Measurements from ENCODE around the gene UBE2E2.

DNA sequence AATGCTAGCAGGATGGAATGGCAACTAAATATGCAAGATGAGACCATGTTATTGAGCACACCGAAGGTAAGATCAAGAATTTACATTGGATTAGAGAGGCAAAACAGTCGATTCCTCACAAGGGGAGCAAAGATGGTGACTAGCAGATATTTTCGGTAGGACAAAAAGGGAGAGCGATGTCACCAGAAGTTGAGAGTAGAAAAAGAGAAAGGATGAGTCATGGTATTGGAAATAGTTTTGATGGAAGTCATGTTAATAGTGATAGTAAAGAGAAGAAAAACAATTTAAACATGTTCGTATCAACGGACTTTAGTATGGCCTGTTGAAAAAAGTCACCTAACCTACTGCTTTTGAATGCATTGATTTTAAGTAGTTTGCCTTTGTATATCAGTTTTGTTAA lies 55.0 kb downstream of the UBE2E2 start:
- TF ChIP-seq ISL1 (CRISPR knock-in tag; IDR thresholded peaks at IDR 0.05), result no peak
- TF ChIP-seq PPARA (CRISPR knock-in tag; IDR thresholded peaks at IDR 0.05; ENCODE audit: borderline replicate concordance), result no peak
- TF ChIP-seq, protein P1, sequence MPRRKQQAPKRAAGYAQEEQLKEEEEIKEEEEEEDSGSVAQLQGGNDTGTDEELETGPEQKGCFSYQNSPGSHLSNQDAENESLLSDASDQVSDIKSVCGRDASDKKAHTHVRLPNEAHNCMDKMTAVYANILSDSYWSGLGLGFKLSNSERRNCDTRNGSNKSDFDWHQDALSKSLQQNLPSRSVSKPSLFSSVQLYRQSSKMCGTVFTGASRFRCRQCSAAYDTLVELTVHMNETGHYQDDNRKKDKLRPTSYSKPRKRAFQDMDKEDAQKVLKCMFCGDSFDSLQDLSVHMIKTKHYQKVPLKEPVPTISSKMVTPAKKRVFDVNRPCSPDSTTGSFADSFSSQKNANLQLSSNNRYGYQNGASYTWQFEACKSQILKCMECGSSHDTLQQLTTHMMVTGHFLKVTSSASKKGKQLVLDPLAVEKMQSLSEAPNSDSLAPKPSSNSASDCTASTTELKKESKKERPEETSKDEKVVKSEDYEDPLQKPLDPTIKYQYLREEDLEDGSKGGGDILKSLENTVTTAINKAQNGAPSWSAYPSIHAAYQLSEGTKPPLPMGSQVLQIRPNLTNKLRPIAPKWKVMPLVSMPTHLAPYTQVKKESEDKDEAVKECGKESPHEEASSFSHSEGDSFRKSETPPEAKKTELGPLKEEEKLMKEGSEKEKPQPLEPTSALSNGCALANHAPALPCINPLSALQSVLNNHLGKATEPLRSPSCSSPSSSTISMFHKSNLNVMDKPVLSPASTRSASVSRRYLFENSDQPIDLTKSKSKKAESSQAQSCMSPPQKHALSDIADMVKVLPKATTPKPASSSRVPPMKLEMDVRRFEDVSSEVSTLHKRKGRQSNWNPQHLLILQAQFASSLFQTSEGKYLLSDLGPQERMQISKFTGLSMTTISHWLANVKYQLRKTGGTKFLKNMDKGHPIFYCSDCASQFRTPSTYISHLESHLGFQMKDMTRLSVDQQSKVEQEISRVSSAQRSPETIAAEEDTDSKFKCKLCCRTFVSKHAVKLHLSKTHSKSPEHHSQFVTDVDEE (CRISPR knock-in tag; IDR thresholded peaks at IDR 0.05), result no peak
- TF ChIP-seq ZNF8 (CRISPR knock-in tag; IDR thresholded peaks at IDR 0.05), result no peak
- TF ChIP-seq ZNF70 (CRISPR knock-in tag; IDR thresholded peaks at IDR 0.05), result no peak
- TF ChIP-seq, protein P2, sequence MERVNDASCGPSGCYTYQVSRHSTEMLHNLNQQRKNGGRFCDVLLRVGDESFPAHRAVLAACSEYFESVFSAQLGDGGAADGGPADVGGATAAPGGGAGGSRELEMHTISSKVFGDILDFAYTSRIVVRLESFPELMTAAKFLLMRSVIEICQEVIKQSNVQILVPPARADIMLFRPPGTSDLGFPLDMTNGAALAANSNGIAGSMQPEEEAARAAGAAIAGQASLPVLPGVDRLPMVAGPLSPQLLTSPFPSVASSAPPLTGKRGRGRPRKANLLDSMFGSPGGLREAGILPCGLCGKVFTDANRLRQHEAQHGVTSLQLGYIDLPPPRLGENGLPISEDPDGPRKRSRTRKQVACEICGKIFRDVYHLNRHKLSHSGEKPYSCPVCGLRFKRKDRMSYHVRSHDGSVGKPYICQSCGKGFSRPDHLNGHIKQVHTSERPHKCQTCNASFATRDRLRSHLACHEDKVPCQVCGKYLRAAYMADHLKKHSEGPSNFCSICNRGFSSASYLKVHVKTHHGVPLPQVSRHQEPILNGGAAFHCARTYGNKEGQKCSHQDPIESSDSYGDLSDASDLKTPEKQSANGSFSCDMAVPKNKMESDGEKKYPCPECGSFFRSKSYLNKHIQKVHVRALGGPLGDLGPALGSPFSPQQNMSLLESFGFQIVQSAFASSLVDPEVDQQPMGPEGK (CRISPR knock-in tag; IDR thresholded peaks at IDR 0.05; ENCODE audit: borderline replicate concordance), result no peak
- TF ChIP-seq ZFP3 (CRISPR knock-in tag; IDR thresholded peaks at IDR 0.05), result no peak
